Ishikawa (cell line): ENCODE measurements around the gene NPY.

Source experiments
- CEBPB ChIP-seq: IDR thresholded peaks from 2 replicates; pipeline ENCODE4 v1.6.1; 2012
- CREB1 ChIP-seq: IDR thresholded peaks from 2 replicates; pipeline ENCODE4 v1.6.1; 2012; ENCODE audit warnings: low read depth
- EGR1 ChIP-seq: IDR thresholded peaks from 2 replicates; pipeline ENCODE4 v1.6.1; 2012
- EP300 ChIP-seq: IDR thresholded peaks from 2 replicates; pipeline ENCODE4 v1.6.1; 2012; ENCODE audit warnings: borderline replicate concordance
- FOXM1 ChIP-seq: IDR thresholded peaks from 2 replicates; pipeline ENCODE4 v1.6.1; 2012; ENCODE audit warnings: low read depth, borderline replicate concordance
- MAX ChIP-seq: IDR thresholded peaks from 2 replicates; pipeline ENCODE4 v1.6.1; 2012
- NFIC ChIP-seq: IDR thresholded peaks from 2 replicates; pipeline ENCODE4 v1.6.1; 2012
- RAD21 ChIP-seq: IDR thresholded peaks from 2 replicates; pipeline ENCODE4 v1.6.1; 2012; ENCODE audit warnings: low read depth
- REST ChIP-seq: IDR thresholded peaks from 2 replicates; pipeline ENCODE4 v1.6.1; 2012; ENCODE audit warnings: low read depth, mild to moderate bottlenecking
- TAF1 ChIP-seq: IDR thresholded peaks from 2 replicates; pipeline ENCODE4 v1.6.1; 2012; ENCODE audit warnings: low read depth, mild to moderate bottlenecking
- TCF12 ChIP-seq: IDR thresholded peaks from 2 replicates; pipeline ENCODE4 v1.6.1; 2012; ENCODE audit warnings: low read depth
- TEAD4 ChIP-seq: IDR thresholded peaks from 2 replicates; pipeline ENCODE4 v1.6.1; 2012
- USF1 ChIP-seq: IDR thresholded peaks from 2 replicates; pipeline ENCODE4 v1.6.1; 2012
- YY1 ChIP-seq: IDR thresholded peaks from 2 replicates; pipeline ENCODE4 v1.6.1; 2012; ENCODE audit warnings: low read depth
- ZBTB7A ChIP-seq: IDR thresholded peaks from 2 replicates; pipeline ENCODE4 v1.6.1; 2012; ENCODE audit warnings: low read depth

The NPY gene

GRCh38 chr7:24249266-24249665 lies 34.7 kb upstream of the NPY start:
- no peak for TF ChIP-seq ZBTB7A
- no peak for TF ChIP-seq REST
- no peak for TF ChIP-seq EP300
- no peak for TF ChIP-seq CREB1
- no peak for TF ChIP-seq TCF12
- no peak for TF ChIP-seq CEBPB
- TF ChIP-seq MAX: no peak
- TF ChIP-seq FOXM1: no peak
- TF ChIP-seq RAD21: no peak
- no peak for TF ChIP-seq TEAD4

GRCh38 chr7:24251568-24251967 lies 32.4 kb upstream of the NPY start:
- no peak for TF ChIP-seq USF1
- no peak for TF ChIP-seq TAF1
- TF ChIP-seq CEBPB: no peak
- TF ChIP-seq NFIC: no peak
- no peak for TF ChIP-seq FOXM1
- no peak for TF ChIP-seq ZBTB7A
- no peak for TF ChIP-seq EP300

- no peak for TF ChIP-seq NFIC
These were observed 28.9 kb upstream of the NPY start for GRCh38 chr7:24255139-24255538.

GRCh38 chr7:24271938-24272337 lies 12.1 kb upstream of the NPY start:
- TF ChIP-seq USF1 (no peak), NFIC (no peak), EGR1 (no peak), RAD21 (no peak), REST (no peak), YY1 (no peak), MAX (no peak), TCF12 (no peak), FOXM1 (no peak), EP300 (no peak), CREB1 (no peak), TEAD4 (no peak), ZBTB7A (no peak), CEBPB (no peak), TAF1 (no peak)

GRCh38 chr7:24279512-24279911 lies 4.5 kb upstream of the NPY start:
- TF ChIP-seq YY1: no peak
- no peak for TF ChIP-seq EP300
- TF ChIP-seq TAF1: no peak
- no peak for TF ChIP-seq EGR1

GRCh38 chr7:24283554-24283896 lies 465 bp upstream of the NPY start:
- TF ChIP-seq FOXM1 (no peak), RAD21 (no peak), EGR1 (no peak), CEBPB (no peak), REST (no peak)
